Neural cell (in vitro differentiated cells): ENCODE measurements around the gene PARVB.
A peak's percentile ranks its signal among the peaks of the same experiment; 100 is the strongest.

Experiments
- EP300 ChIP-seq: fragments of 450-650 bp; conservative IDR thresholded peaks from 2 replicates; pipeline ENCODE4 v1.6.1; 2014; ENCODE audit warnings: antibody characterized with exemption, mild to moderate bottlenecking, moderate library complexity; ENCODE audit not compliant: poor library complexity, severe bottlenecking
- EZH2 ChIP-seq: fragments of 200-600, 300-800 bp; shearing (Covaris generic), sonication (generic); IDR thresholded peaks from 2 replicates; pipeline ENCODE4 v1.6.1; 2014; ENCODE audit warnings: antibody characterized with exemption, low read length, borderline replicate concordance, mild to moderate bottlenecking; ENCODE audit not compliant: insufficient read depth, poor library complexity, severe bottlenecking
- MXI1 ChIP-seq: fragments of 450-650 bp; conservative IDR thresholded peaks from 2 replicates; pipeline ENCODE4 v1.6.1; 2014; ENCODE audit warnings: antibody characterized with exemption, mild to moderate bottlenecking; ENCODE audit not compliant: poor library complexity, severe bottlenecking
- POLR2AphosphoS5 ChIP-seq: IDR thresholded peaks from 2 replicates; pipeline ENCODE4 v1.6.1; 2012
- RAD21 ChIP-seq: fragments of 450-650 bp; conservative IDR thresholded peaks from 2 replicates; pipeline ENCODE4 v1.6.1; 2014; ENCODE audit warnings: antibody characterized with exemption, mild to moderate bottlenecking, moderate library complexity
- SMC3 ChIP-seq: fragments of 450-650 bp; conservative IDR thresholded peaks from 2 replicates; pipeline ENCODE4 v1.6.1; 2014; ENCODE audit warnings: antibody characterized with exemption, mild to moderate bottlenecking, moderate library complexity; ENCODE audit not compliant: poor library complexity
- TAF1 ChIP-seq: IDR thresholded peaks from 2 replicates; pipeline ENCODE4 v1.6.1; 2012; ENCODE audit warnings: low read depth
- TF ChIP-seq, protein P1 (sequence below): IDR thresholded peaks from 2 replicates; pipeline ENCODE4 v1.6.1; 2012; ENCODE audit warnings: borderline replicate concordance
- TF ChIP-seq, protein P2 (sequence below): fragments of 450-650 bp; IDR thresholded peaks from 2 replicates; pipeline ENCODE4 v1.5.1; 2014; ENCODE audit warnings: antibody characterized with exemption, mild to moderate bottlenecking, moderate library complexity; ENCODE audit not compliant: poor library complexity, severe bottlenecking

DNA sequence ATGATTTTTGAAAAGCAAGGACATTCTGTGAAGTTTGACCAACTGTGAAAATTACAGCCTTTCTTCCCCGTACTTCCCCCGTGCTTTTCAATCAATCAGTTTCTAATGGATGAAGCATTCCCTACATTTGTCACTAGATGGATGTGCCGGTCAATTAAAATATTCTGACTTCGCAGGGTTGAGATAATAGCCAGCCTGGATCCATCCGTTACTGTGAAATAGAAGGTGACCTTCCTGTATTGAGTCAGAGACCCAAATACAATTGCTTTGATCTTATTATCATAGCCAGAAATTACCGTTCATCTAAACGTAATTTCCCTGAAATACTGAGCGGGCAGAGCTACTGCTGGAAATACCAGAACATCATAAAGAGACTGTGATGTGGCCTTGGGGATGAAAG lies 21.1 kb upstream of the PARVB start:
- TF ChIP-seq, protein P1, sequence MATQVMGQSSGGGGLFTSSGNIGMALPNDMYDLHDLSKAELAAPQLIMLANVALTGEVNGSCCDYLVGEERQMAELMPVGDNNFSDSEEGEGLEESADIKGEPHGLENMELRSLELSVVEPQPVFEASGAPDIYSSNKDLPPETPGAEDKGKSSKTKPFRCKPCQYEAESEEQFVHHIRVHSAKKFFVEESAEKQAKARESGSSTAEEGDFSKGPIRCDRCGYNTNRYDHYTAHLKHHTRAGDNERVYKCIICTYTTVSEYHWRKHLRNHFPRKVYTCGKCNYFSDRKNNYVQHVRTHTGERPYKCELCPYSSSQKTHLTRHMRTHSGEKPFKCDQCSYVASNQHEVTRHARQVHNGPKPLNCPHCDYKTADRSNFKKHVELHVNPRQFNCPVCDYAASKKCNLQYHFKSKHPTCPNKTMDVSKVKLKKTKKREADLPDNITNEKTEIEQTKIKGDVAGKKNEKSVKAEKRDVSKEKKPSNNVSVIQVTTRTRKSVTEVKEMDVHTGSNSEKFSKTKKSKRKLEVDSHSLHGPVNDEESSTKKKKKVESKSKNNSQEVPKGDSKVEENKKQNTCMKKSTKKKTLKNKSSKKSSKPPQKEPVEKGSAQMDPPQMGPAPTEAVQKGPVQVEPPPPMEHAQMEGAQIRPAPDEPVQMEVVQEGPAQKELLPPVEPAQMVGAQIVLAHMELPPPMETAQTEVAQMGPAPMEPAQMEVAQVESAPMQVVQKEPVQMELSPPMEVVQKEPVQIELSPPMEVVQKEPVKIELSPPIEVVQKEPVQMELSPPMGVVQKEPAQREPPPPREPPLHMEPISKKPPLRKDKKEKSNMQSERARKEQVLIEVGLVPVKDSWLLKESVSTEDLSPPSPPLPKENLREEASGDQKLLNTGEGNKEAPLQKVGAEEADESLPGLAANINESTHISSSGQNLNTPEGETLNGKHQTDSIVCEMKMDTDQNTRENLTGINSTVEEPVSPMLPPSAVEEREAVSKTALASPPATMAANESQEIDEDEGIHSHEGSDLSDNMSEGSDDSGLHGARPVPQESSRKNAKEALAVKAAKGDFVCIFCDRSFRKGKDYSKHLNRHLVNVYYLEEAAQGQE, result no peak
- TF ChIP-seq POLR2AphosphoS5, result no peak
- TF ChIP-seq, protein P2, sequence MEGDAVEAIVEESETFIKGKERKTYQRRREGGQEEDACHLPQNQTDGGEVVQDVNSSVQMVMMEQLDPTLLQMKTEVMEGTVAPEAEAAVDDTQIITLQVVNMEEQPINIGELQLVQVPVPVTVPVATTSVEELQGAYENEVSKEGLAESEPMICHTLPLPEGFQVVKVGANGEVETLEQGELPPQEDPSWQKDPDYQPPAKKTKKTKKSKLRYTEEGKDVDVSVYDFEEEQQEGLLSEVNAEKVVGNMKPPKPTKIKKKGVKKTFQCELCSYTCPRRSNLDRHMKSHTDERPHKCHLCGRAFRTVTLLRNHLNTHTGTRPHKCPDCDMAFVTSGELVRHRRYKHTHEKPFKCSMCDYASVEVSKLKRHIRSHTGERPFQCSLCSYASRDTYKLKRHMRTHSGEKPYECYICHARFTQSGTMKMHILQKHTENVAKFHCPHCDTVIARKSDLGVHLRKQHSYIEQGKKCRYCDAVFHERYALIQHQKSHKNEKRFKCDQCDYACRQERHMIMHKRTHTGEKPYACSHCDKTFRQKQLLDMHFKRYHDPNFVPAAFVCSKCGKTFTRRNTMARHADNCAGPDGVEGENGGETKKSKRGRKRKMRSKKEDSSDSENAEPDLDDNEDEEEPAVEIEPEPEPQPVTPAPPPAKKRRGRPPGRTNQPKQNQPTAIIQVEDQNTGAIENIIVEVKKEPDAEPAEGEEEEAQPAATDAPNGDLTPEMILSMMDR, result peak; percentile 34
- TF ChIP-seq MXI1, result no peak
- no peak for TF ChIP-seq TAF1
- no peak for TF ChIP-seq EP300
- TF ChIP-seq SMC3, result peak; percentile 44
- no peak for TF ChIP-seq EZH2
- TF ChIP-seq RAD21, result peak; percentile 40
